Measurements from ENCODE around the gene IAH1. TPM values are rescaled to one million over a fixed set of nuclear protein-coding genes. Genes with fewer than 3 reads are reported as not detected.

The IAH1 gene
- total RNA-seq, 1 donor from 2014 or later = 37.5 TPM

- no peaks in the 10 kb centered on the region for H3K4me1 Mint-ChIP-seq (ENCODE audit: unreplicated experiment)
- no peak overlapping the region for H3K27ac Mint-ChIP-seq (ENCODE audit: unreplicated experiment)
- TF ChIP-seq, protein P1, sequence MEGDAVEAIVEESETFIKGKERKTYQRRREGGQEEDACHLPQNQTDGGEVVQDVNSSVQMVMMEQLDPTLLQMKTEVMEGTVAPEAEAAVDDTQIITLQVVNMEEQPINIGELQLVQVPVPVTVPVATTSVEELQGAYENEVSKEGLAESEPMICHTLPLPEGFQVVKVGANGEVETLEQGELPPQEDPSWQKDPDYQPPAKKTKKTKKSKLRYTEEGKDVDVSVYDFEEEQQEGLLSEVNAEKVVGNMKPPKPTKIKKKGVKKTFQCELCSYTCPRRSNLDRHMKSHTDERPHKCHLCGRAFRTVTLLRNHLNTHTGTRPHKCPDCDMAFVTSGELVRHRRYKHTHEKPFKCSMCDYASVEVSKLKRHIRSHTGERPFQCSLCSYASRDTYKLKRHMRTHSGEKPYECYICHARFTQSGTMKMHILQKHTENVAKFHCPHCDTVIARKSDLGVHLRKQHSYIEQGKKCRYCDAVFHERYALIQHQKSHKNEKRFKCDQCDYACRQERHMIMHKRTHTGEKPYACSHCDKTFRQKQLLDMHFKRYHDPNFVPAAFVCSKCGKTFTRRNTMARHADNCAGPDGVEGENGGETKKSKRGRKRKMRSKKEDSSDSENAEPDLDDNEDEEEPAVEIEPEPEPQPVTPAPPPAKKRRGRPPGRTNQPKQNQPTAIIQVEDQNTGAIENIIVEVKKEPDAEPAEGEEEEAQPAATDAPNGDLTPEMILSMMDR (IDR thresholded peaks at IDR 0.05; ENCODE audit: unreplicated experiment) = no peak
- DNase-seq (ENCODE audit: low spot score) = no peak
- H3K4me3 Mint-ChIP-seq (ENCODE audit: unreplicated experiment) = no peak overlapping the region
- H3K27me3 Mint-ChIP-seq (ENCODE audit: unreplicated experiment) = no peaks in the 10 kb centered on the region
- H3K36me3 Mint-ChIP-seq (ENCODE audit: low read depth, unreplicated experiment) = peaks cover 17% of the 10 kb centered on the region
- no peaks in the 10 kb centered on the region for H3K9me3 Mint-ChIP-seq (ENCODE audit: unreplicated experiment)
Observed at GRCh38 chr2:9439536-9439935, 34.8 kb upstream of the IAH1 start.

DNA sequence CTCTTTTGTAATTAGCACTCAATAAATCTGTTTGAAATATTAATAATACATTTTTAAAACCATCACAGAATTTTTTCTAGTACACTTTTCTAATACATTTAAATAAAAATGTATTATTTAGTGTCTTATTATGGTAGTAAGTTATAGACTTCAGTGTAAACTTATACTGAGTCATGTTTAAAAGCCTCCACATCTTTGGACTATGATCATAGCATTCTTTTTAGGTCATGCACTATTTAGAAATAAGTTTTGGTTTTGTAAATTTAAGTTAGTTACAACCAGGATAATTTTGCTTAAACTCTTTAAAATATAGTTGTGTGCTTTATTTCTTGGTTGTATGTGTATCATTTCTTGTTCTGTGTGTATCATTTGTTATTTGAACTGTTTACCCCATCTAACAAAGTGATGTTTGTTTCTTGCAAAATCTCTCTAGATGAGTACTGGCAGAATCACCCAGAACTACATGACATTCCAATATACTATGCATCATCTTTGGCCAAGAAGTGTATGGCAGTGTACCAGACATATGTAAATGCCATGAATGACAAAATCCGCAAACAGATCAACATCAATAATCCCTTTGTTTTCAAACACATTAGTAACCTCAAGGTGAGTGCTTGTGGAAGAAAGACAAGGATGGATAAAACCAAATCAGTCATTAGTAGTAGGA lies 34.2 kb upstream of the IAH1 start:
- H3K4me1 Mint-ChIP-seq (ENCODE audit: unreplicated experiment) = no peaks in the 10 kb centered on the region
- peaks cover 22% of the 10 kb centered on the region for H3K36me3 Mint-ChIP-seq (ENCODE audit: low read depth, unreplicated experiment)
- H3K27ac Mint-ChIP-seq (ENCODE audit: unreplicated experiment) = no peak overlapping the region
- H3K27me3 Mint-ChIP-seq (ENCODE audit: unreplicated experiment) = no peaks in the 10 kb centered on the region
- H3K9me3 Mint-ChIP-seq (ENCODE audit: unreplicated experiment) = no peaks in the 10 kb centered on the region
- H3K4me3 Mint-ChIP-seq (ENCODE audit: unreplicated experiment) = no peak overlapping the region
- TF ChIP-seq, protein P1 (IDR thresholded peaks at IDR 0.05; ENCODE audit: unreplicated experiment) = no peak
- no peak for DNase-seq (ENCODE audit: low spot score)

- Mint-ChIP-seq H3K27ac (ENCODE audit: unreplicated experiment) (no peak overlapping the region), H3K36me3 (ENCODE audit: low read depth, unreplicated experiment) (peaks cover 27% of the 10 kb centered on the region), H3K4me1 (ENCODE audit: unreplicated experiment) (no peaks in the 10 kb centered on the region), H3K9me3 (ENCODE audit: unreplicated experiment) (no peaks in the 10 kb centered on the region), H3K27me3 (ENCODE audit: unreplicated experiment) (no peaks in the 10 kb centered on the region), H3K4me3 (ENCODE audit: unreplicated experiment) (no peak overlapping the region)
- no peak for DNase-seq (ENCODE audit: low spot score)
- TF ChIP-seq, protein P1 (IDR thresholded peaks at IDR 0.05; ENCODE audit: unreplicated experiment) = no peak
Observed at GRCh38 chr2:9441556-9441955, 32.8 kb upstream of the IAH1 start.

- peaks cover 29% of the 10 kb centered on the region for H3K36me3 Mint-ChIP-seq (ENCODE audit: low read depth, unreplicated experiment)
- H3K27ac Mint-ChIP-seq (ENCODE audit: unreplicated experiment) = no peak overlapping the region
- no peaks in the 10 kb centered on the region for H3K4me1 Mint-ChIP-seq (ENCODE audit: unreplicated experiment)
- H3K9me3 Mint-ChIP-seq (ENCODE audit: unreplicated experiment) = no peaks in the 10 kb centered on the region
- no peak overlapping the region for H3K4me3 Mint-ChIP-seq (ENCODE audit: unreplicated experiment)
- DNase-seq (ENCODE audit: low spot score) = no peak
- no peaks in the 10 kb centered on the region for H3K27me3 Mint-ChIP-seq (ENCODE audit: unreplicated experiment)
- TF ChIP-seq, protein P1 (IDR thresholded peaks at IDR 0.05; ENCODE audit: unreplicated experiment) = no peak
Observed at GRCh38 chr2:9443526-9443925, 30.8 kb upstream of the IAH1 start.

- no peaks in the 10 kb centered on the region for H3K27me3 Mint-ChIP-seq (ENCODE audit: unreplicated experiment)
- TF ChIP-seq, protein P1 (IDR thresholded peaks at IDR 0.05; ENCODE audit: unreplicated experiment) = no peak
Observed at GRCh38 chr2:9445089-9445488, 29.3 kb upstream of the IAH1 start.

More at GRCh38 chr2:9445089-9445488, 29.3 kb upstream of the IAH1 start:
- Mint-ChIP-seq H3K9me3 (ENCODE audit: unreplicated experiment) (no peaks in the 10 kb centered on the region), H3K4me1 (ENCODE audit: unreplicated experiment) (no peaks in the 10 kb centered on the region), H3K36me3 (ENCODE audit: low read depth, unreplicated experiment) (peaks cover 33% of the 10 kb centered on the region), H3K27ac (ENCODE audit: unreplicated experiment) (no peak overlapping the region), H3K4me3 (ENCODE audit: unreplicated experiment) (peak overlapping the region; percentile 12)
- no peak for DNase-seq (ENCODE audit: low spot score)
